Aorta (tissue), 5 donors: ENCODE results near the gene ARHGEF40. TPM values are rescaled to one million over a fixed set of nuclear protein-coding genes. Genes with fewer than 3 reads are reported as not detected.

Experiments
- ATAC-seq: fragments of 200-7000 bp; cut with Tn5 transposase; one replicate; pipeline ENCODE4 v1.9.1; 2022; ENCODE audit warnings: moderate library complexity; ENCODE audit not compliant: low FRiP score
- DNase-seq, 2 donors: peaks; one replicate each; pipeline ENCODE4 v3.0.0-alpha.2; 2020
- H3K27ac ChIP-seq, 2 donors: one replicate each; pipeline ENCODE4 v1.5.1; 2013; ENCODE audit warnings: low read length in 2 of 2, mild to moderate bottlenecking in 2 of 2, moderate library complexity in 2 of 2, control low read depth in 1 of 2, inconsistent platforms in 1 of 2, low read depth in 1 of 2
- H3K27me3 ChIP-seq, 2 donors: one replicate each; pipeline ENCODE4 v1.6.1; 2013; ENCODE audit warnings: control low read depth in 1 of 2, low read length in 1 of 2, mild to moderate bottlenecking in 1 of 2, moderate library complexity in 1 of 2; ENCODE audit not compliant: insufficient read depth in 2 of 2, control insufficient read depth in 1 of 2
- H3K36me3 ChIP-seq, 2 donors: one replicate each; pipeline ENCODE4 v1.6.1; 2013; ENCODE audit warnings: control low read depth in 1 of 2, low read length in 1 of 2, mild to moderate bottlenecking in 1 of 2; ENCODE audit not compliant: insufficient read depth in 2 of 2, control insufficient read depth in 1 of 2
- H3K4me1 ChIP-seq, 2 donors: one replicate each; pipeline ENCODE4 v1.6.1; 2013; ENCODE audit warnings: low read length in 2 of 2, control low read depth in 1 of 2, mild to moderate bottlenecking in 1 of 2, moderate library complexity in 1 of 2; ENCODE audit not compliant: insufficient read depth in 2 of 2, control insufficient read depth in 1 of 2
- H3K4me3 ChIP-seq, 2 donors: one replicate each; pipeline ENCODE4 v1.5.1; 2013; ENCODE audit warnings: low read length in 2 of 2, control low read depth in 1 of 2, mild to moderate bottlenecking in 1 of 2
- H3K9me3 ChIP-seq: one replicate; pipeline ENCODE4 v1.6.1; 2013; ENCODE audit warnings: mild to moderate bottlenecking, low read length; ENCODE audit not compliant: control insufficient read depth
- WGBS, 2 donors: extraction: QIAGEN DNeasy Blood & Tissue Kit; methylation state at CpG; one replicate each; pipeline ENCODE4 v1.1.7; 2013; 5-methylcytosine and 5-hydroxymethylcytosine counted together
- intact Hi-C, 2 donors: fragments of 100-400 bp; cut with DNase I; formaldehyde crosslinking; loops; one replicate each; pipeline versions ENCODE4 v1.14.2 to v1.15.0; 2022
- microRNA-seq, 2 donors: library from miRNA; unstranded; fragments of <30 nt; microRNA quantifications; one replicate each; pipeline ENCODE4 v1.2.0, GENCODE V29; 2020
- polyA plus RNA-seq, 2 donors: library from polyadenylated mRNA; stranded (reverse); fragments of 200-250 nt; gene quantifications; one replicate each; pipeline ENCODE4 v1.2.3, GENCODE V29; 2013
- total RNA-seq, 2 donors: library from RNA; stranded (reverse); fragmentation: NEBNext Ultra II Directional; extraction: Animal tissue kit (Norgen Biotek cat#: 25700); gene quantifications; one replicate each; pipeline ENCODE4 v1.2.1, GENCODE V29; 2021
- donor health status: healthy with polysubstance abuse.
- donor health status: Bipolar disorder and iron deficiency.
- donor health status: DM: no; HTN: no; CAD: no.
- donor health status: DM: no; HTN: no; CAD: no.
- donor health status: DM: yes; HTN: yes; CAD: no.

The ARHGEF40 gene
- total and polyA plus RNA-seq, 4 donors: 5.4 to 68.3 (median 32.4) TPM

DNA sequence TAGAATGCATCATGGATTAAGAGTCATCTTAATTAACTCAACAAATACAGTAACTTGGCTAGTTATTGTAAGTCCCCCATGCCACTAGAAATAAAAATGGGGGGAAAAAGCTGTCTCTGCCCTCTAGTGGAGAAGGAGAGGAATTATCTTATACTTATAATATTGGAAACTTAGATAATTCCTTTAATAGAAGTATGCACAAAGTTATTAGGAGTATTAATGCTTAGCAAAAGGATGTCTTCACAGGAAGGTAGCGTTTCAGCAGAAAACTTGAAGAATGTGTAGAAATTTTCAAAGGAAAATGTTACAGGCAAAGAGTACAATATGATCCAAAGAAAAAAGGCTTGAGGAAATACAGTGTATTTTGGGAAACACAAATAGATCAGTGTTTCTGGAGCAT lies 65.9 kb downstream of the ARHGEF40 start:
- DNase-seq: no peak

More for the DNA sequence above, 65.9 kb downstream of the ARHGEF40 start:
- no peaks in the 10 kb centered on the region for H3K4me1 ChIP-seq
- ATAC-seq: no peak
- intact Hi-C loops: no loop called here
- WGBS, 2 donors: 8 to 13% methylated on average over 1 of the region's 1 CpG
- no peaks in the 10 kb centered on the region for H3K9me3 ChIP-seq
- no peaks in the 10 kb centered on the region for H3K36me3 ChIP-seq
- no peaks in the 10 kb centered on the region for H3K27me3 ChIP-seq
- no peak overlapping the region for H3K4me3 ChIP-seq
- no peak overlapping the region for H3K27ac ChIP-seq

Small RNA genes within 50 kb of the gene (microRNA-seq; reads per million reads assigned to microRNA genes)
- gene MIR6717: 0 reads per million in 2 donors

Other genes starting within 250 kb of the ARHGEF40 start
- gene RNASE3, start 178.9 kb upstream of the ARHGEF40 start, total RNA-seq: under 1 TPM in 1 of 2 donors, not detected in 1; 0.57 TPM
- gene RNASE3, start 178.9 kb upstream of the ARHGEF40 start, polyA plus RNA-seq: not detected
- gene RNASE2, start 114.8 kb upstream of the ARHGEF40 start, total RNA-seq: 1 to 10 TPM; 4.5 to 5.8 TPM
- 1 to 10 TPM; 2.8 to 3.3 TPM for gene RNASE2, start 114.8 kb upstream of the ARHGEF40 start, polyA plus RNA-seq
- 10 to 100 TPM; 33.5 to 57.0 TPM for gene METTL17, start 80.3 kb upstream of the ARHGEF40 start, total RNA-seq
- 10 to 100 TPM; 20.0 to 88.6 TPM for gene METTL17, start 80.3 kb upstream of the ARHGEF40 start, polyA plus RNA-seq
- not detected for gene SLC39A2, start 71.0 kb upstream of the ARHGEF40 start, total RNA-seq
- not detected for gene SLC39A2, start 71.0 kb upstream of the ARHGEF40 start, polyA plus RNA-seq
- 100 to 1,000 TPM in 1 of 2 donors, 10 to 100 TPM in 1; 68.7 to 107 TPM for gene NDRG2, start 45.2 kb upstream of the ARHGEF40 start, total RNA-seq
- 100 to 1,000 TPM in 1 of 2 donors, 10 to 100 TPM in 1; 83.6 to 196 TPM for gene NDRG2, start 45.2 kb upstream of the ARHGEF40 start, polyA plus RNA-seq
- gene TPPP2, start 40.1 kb upstream of the ARHGEF40 start, total RNA-seq: not detected
- not detected for gene TPPP2, start 40.1 kb upstream of the ARHGEF40 start, polyA plus RNA-seq
- gene RNASE13, start 35.5 kb upstream of the ARHGEF40 start, total RNA-seq: not detected
- gene RNASE13, start 35.5 kb upstream of the ARHGEF40 start, polyA plus RNA-seq: under 1 TPM in 1 of 2 donors, not detected in 1; 0.18 TPM
- gene RNASE7, start 27.9 kb upstream of the ARHGEF40 start, total RNA-seq: not detected
- gene RNASE7, start 27.9 kb upstream of the ARHGEF40 start, polyA plus RNA-seq: not detected
- not detected for gene RNASE8, start 12.5 kb upstream of the ARHGEF40 start, total RNA-seq
- under 1 TPM in 1 of 2 donors, not detected in 1; 1.00 TPM for gene RNASE8, start 12.5 kb upstream of the ARHGEF40 start, polyA plus RNA-seq
- 10 to 100 TPM; 33.0 to 41.3 TPM for gene ZNF219, start 28.4 kb downstream of the ARHGEF40 start, total RNA-seq
- 10 to 100 TPM; 24.5 to 39.4 TPM for gene ZNF219, start 28.4 kb downstream of the ARHGEF40 start, polyA plus RNA-seq
- not detected for gene TMEM253, start 30.8 kb downstream of the ARHGEF40 start, total RNA-seq
- gene TMEM253, start 30.8 kb downstream of the ARHGEF40 start, polyA plus RNA-seq: 1 to 10 TPM in 1 of 2 donors, under 1 TPM in 1; 0.64 to 6.4 TPM
- not detected for gene OR5AU1, start 85.8 kb downstream of the ARHGEF40 start, total RNA-seq
- gene OR5AU1, start 85.8 kb downstream of the ARHGEF40 start, polyA plus RNA-seq: not detected
- 100 to 1,000 TPM; 257 to 313 TPM for gene HNRNPC, start 199.1 kb downstream of the ARHGEF40 start, total RNA-seq
- gene HNRNPC, start 199.1 kb downstream of the ARHGEF40 start, polyA plus RNA-seq: 100 to 1,000 TPM; 260 to 378 TPM
- 1 to 10 TPM in 1 of 2 donors, under 1 TPM in 1; 0.39 to 2.3 TPM for gene RPGRIP1, start 209.8 kb downstream of the ARHGEF40 start, total RNA-seq
- gene RPGRIP1, start 209.8 kb downstream of the ARHGEF40 start, polyA plus RNA-seq: under 1 TPM in 1 of 2 donors, not detected in 1; 0.25 TPM